ENCODE data around the gene TYW1B. TPM values are rescaled to one million over a fixed set of nuclear protein-coding genes. Genes with fewer than 3 reads are reported as not detected.

The TYW1B gene
- total and polyA plus RNA-seq, 2 donors (not counting 3 experiments of a cell fraction or from before 2014, with no cell fraction given): 0.69 to 2.7 TPM

GRCh38 chr7:72539702-72540101 is 288.3 kb downstream of the TYW1B start:
- POLR2A ChIA-PET: no interaction called here
- no peak for TF ChIP-seq POLR2A (IDR thresholded peaks at IDR 0.05; ENCODE audit: low read depth, low read length)
- no peak for TF ChIP-seq CTCF (IDR thresholded peaks at IDR 0.05; ENCODE audit: extremely low read depth in 1 of 2, insufficient read depth in 1 of 2, low read depth in 1 of 2, low read length in 2 of 2)
- no peak for TF ChIP-seq FOS (IDR thresholded peaks at IDR 0.05; ENCODE audit: borderline replicate concordance, insufficient read depth, low read length)
- TF ChIP-seq MYC (IDR thresholded peaks at IDR 0.05; ENCODE audit: low read depth, low read length): no peak
- TF ChIP-seq MAX (IDR thresholded peaks at IDR 0.05; ENCODE audit: insufficient read depth, insufficient read length): no peak
- TF ChIP-seq JUN (IDR thresholded peaks at IDR 0.05; ENCODE audit: borderline replicate concordance, insufficient read depth, insufficient read length, low read depth): no peak
- TF ChIP-seq GATA2 (IDR thresholded peaks at IDR 0.05; ENCODE audit: insufficient read depth, insufficient read length, low read depth, low read length): no peak
- TF ChIP-seq POLR2AphosphoS5 (IDR thresholded peaks at IDR 0.05; ENCODE audit: insufficient read depth, low read depth, low read length): no peak
- TF ChIP-seq EZH2 (IDR thresholded peaks at IDR 0.05; ENCODE audit: borderline replicate concordance, low read depth, low read length, severe bottlenecking): no peak
- FAIRE-seq: no peak

More at GRCh38 chr7:72539702-72540101, 288.3 kb downstream of the TYW1B start:
- DNase-seq (ENCODE audit: low read depth, low spot score): no peak
- BruUV-seq (replicated peaks): no TSS peak
- H3K9me1 ChIP-seq (replicated peaks; ENCODE audit: control insufficient read depth, extremely low read depth, insufficient read depth, low read length): no peaks in the 10 kb centered on the region
- no peak overlapping the region for H2AFZ ChIP-seq (ENCODE audit: low read depth, low read length)
- H3K4me1 ChIP-seq (ENCODE audit: control insufficient read depth, extremely low read depth, insufficient read depth, low read length): no peaks in the 10 kb centered on the region
- no peak overlapping the region for H3K4me2 ChIP-seq (ENCODE audit: insufficient read depth, low read length)
- no peak overlapping the region for H3K4me3 ChIP-seq (replicated peaks in 1 of 3; ENCODE audit: insufficient read depth in 1 of 3, low read depth in 1 of 3, low read length in 3 of 3)
- no peaks in the 10 kb centered on the region for H3K36me3 ChIP-seq (ENCODE audit: control insufficient read depth in 2 of 2, extremely low read depth in 1 of 2, insufficient read depth in 2 of 2, low read length in 2 of 2)
- no peaks in the 10 kb centered on the region for H4K20me1 ChIP-seq (replicated peaks; ENCODE audit: control insufficient read depth, extremely low read depth, insufficient read depth, low read length)
- H3K27me3 ChIP-seq (ENCODE audit: control insufficient read depth in 2 of 2, insufficient read depth in 2 of 2, low read length in 2 of 2): no peaks in the 10 kb centered on the region
- dilution Hi-C loops (cut with MboI; ENCODE audit: extremely low pct_ligation_motif_present, low sequenced_read_pairs): no loop called here
- no peak overlapping the region for H3K9ac ChIP-seq (replicated peaks; ENCODE audit: extremely low read depth, insufficient read depth, low read length)
- H3K79me2 ChIP-seq (ENCODE audit: control insufficient read depth, insufficient read depth, low read length): no peaks in the 10 kb centered on the region
- intact Hi-C loops (cut with micrococcal nuclease): no loop called here
- H3K9me3 ChIP-seq (replicated peaks; ENCODE audit: control insufficient read depth, insufficient read depth, low read length): no peaks in the 10 kb centered on the region
- CTCF ChIA-PET: no interaction called here
- H3K27ac ChIP-seq (ENCODE audit: insufficient read depth, low read depth, low read length): no peak overlapping the region
